H9 (cell line): ENCODE measurements around the gene VWA8. TPM values are rescaled to one million over a fixed set of nuclear protein-coding genes. Genes with fewer than 3 reads are reported as not detected.
"Not testable (repeated sequence)": the region's sequence is repeated elsewhere in the genome, so short reads cannot be mapped to it uniquely, and the experiment has no call there.

ENCODE experiments used
- DNase-seq: peaks from one replicate; pipeline ENCODE4 v3.0.0-alpha.2; 2017
- H2AFZ ChIP-seq: one replicate; pipeline ENCODE4 v1.6.1; 2013; ENCODE audit warnings: mild to moderate bottlenecking, low read length, control low read depth, moderate library complexity
- H2AK5ac ChIP-seq: 2 replicates; pipeline ENCODE4 v1.6.1; 2013; ENCODE audit warnings: low read length, control low read depth, mixed read lengths; ENCODE audit not compliant: insufficient read length
- H2BK120ac ChIP-seq: one replicate; pipeline ENCODE4 v1.6.1; 2013; ENCODE audit warnings: low read depth, mild to moderate bottlenecking, low read length, control low read depth, inconsistent platforms; ENCODE audit not compliant: poor library complexity, severe bottlenecking
- H2BK12ac ChIP-seq: 2 replicates; pipeline ENCODE4 v1.6.1; 2013; ENCODE audit warnings: low read length, control low read depth, mixed read lengths, low read depth; ENCODE audit not compliant: insufficient read length
- H2BK15ac ChIP-seq: 2 replicates; pipeline ENCODE4 v1.6.1; 2013; ENCODE audit warnings: low read depth, low read length, control low read depth
- H2BK20ac ChIP-seq: one replicate; pipeline ENCODE4 v1.6.1; 2013; ENCODE audit warnings: low read depth, mild to moderate bottlenecking, low read length, control low read depth, inconsistent platforms; ENCODE audit not compliant: poor library complexity, severe bottlenecking
- H2BK5ac ChIP-seq: 2 replicates; pipeline ENCODE4 v1.6.1; 2013; ENCODE audit warnings: low read length, control low read depth, mixed read lengths; ENCODE audit not compliant: insufficient read length
- H3K14ac ChIP-seq: 2 replicates; pipeline ENCODE4 v1.6.1; 2013; ENCODE audit warnings: low read length, control low read depth; ENCODE audit not compliant: insufficient read depth
- H3K18ac ChIP-seq: 2 replicates; pipeline ENCODE4 v1.6.1; 2013; ENCODE audit warnings: low read depth, mild to moderate bottlenecking, mixed read lengths, low read length, control low read depth; ENCODE audit not compliant: insufficient read length
- H3K23ac ChIP-seq: 2 replicates; pipeline ENCODE4 v1.6.1; 2013; ENCODE audit warnings: low read length, control low read depth, mixed read lengths, low read depth; ENCODE audit not compliant: insufficient read length
- H3K23me2 ChIP-seq: 2 replicates; pipeline ENCODE4 v1.6.1; 2013; ENCODE audit warnings: low read depth, mild to moderate bottlenecking, mixed read lengths, low read length, control low read depth; ENCODE audit not compliant: insufficient read length, poor library complexity, severe bottlenecking
- H3K27ac ChIP-seq: 2 replicates; pipeline ENCODE4 v1.5.1; 2013; ENCODE audit warnings: low read length, control low read depth, mixed read lengths, low read depth; ENCODE audit not compliant: insufficient read length
- H3K27me3 ChIP-seq: 2 replicates; pipeline ENCODE4 v1.6.1; 2013; ENCODE audit warnings: low read length, control low read depth, inconsistent platforms; ENCODE audit not compliant: insufficient read depth
- H3K4ac ChIP-seq: 2 replicates; pipeline ENCODE4 v1.6.1; 2013; ENCODE audit warnings: low read depth, mild to moderate bottlenecking, control low read depth, inconsistent platforms, low read length, moderate library complexity
- H3K4me1 ChIP-seq: 2 replicates; pipeline ENCODE4 v1.6.1; 2013; ENCODE audit warnings: low read length, control low read depth, inconsistent platforms; ENCODE audit not compliant: insufficient read depth
- H3K4me2 ChIP-seq: 2 replicates; pipeline ENCODE4 v1.6.1; 2013; ENCODE audit warnings: low read length, control low read depth, mixed read lengths; ENCODE audit not compliant: insufficient read length, insufficient read depth
- H3K56ac ChIP-seq: 2 replicates; pipeline ENCODE4 v1.6.1; 2013; ENCODE audit warnings: low read depth, mild to moderate bottlenecking, mixed read lengths, low read length, control low read depth; ENCODE audit not compliant: insufficient read length
- H3K79me1 ChIP-seq: 2 replicates; pipeline ENCODE4 v1.6.1; 2013; ENCODE audit warnings: low read depth, mild to moderate bottlenecking, moderate library complexity, low read length, control low read depth, inconsistent platforms; ENCODE audit not compliant: insufficient read depth, poor library complexity, severe bottlenecking
- H3K79me2 ChIP-seq: 2 replicates; pipeline ENCODE4 v1.6.1; 2013; ENCODE audit warnings: low read length, control low read depth, inconsistent platforms; ENCODE audit not compliant: insufficient read depth
- H3K9ac ChIP-seq: 2 replicates; pipeline ENCODE4 v1.6.1; 2013; ENCODE audit warnings: low read length, control low read depth, mixed read lengths; ENCODE audit not compliant: insufficient read length; ENCODE audit errors: extremely low read depth
- H3K9me3 ChIP-seq: one replicate; pipeline ENCODE4 v1.6.1; 2013; ENCODE audit warnings: low read depth, low read length, inconsistent platforms; ENCODE audit not compliant: control insufficient read depth
- H3T11ph ChIP-seq: one replicate; pipeline ENCODE4 v1.6.1; 2013; ENCODE audit warnings: mild to moderate bottlenecking, low read length, control low read depth, inconsistent platforms
- H4K20me1 ChIP-seq: one replicate; pipeline ENCODE4 v1.6.1; 2013; ENCODE audit not compliant: control insufficient read depth, insufficient read length, insufficient read depth
- H4K5ac ChIP-seq: 2 replicates; pipeline ENCODE4 v1.6.1; 2013; ENCODE audit warnings: low read depth, mild to moderate bottlenecking, mixed read lengths, low read length, control low read depth; ENCODE audit not compliant: insufficient read length
- H4K8ac ChIP-seq: replicated peaks from 2 replicates; pipeline ENCODE4 v1.6.1; 2013; ENCODE audit warnings: low read length, control low read depth, mixed read lengths, low read depth; ENCODE audit not compliant: insufficient read length
- H4K91ac ChIP-seq: 2 replicates; pipeline ENCODE4 v1.6.1; 2013; ENCODE audit warnings: low read depth, mild to moderate bottlenecking, moderate library complexity, mixed read lengths, low read length, control low read depth; ENCODE audit not compliant: insufficient read length
- H3K27ac Mint-ChIP-seq, 3 experiments: 2 replicates in 2 of 3; 3 replicates in 1 of 3; pipeline ENCODE4 v1.8.0; 2020 to 2021; ENCODE audit warnings: mixed read lengths in 3 of 3, mild to moderate bottlenecking in 1 of 3, moderate library complexity in 1 of 3
- H3K27me3 Mint-ChIP-seq: 2 replicates; pipeline ENCODE4 v1.8.0; 2021; ENCODE audit warnings: low read depth, mild to moderate bottlenecking, moderate library complexity, mixed read lengths
- H3K36me3 Mint-ChIP-seq, 3 experiments: 2 replicates in 2 of 3; 3 replicates in 1 of 3; pipeline ENCODE4 v1.8.0; 2020 to 2021; ENCODE audit warnings: low read depth in 3 of 3, mixed read lengths in 3 of 3; ENCODE audit not compliant: insufficient read depth in 1 of 3
- H3K4me1 Mint-ChIP-seq, 2 experiments: 2 replicates each; pipeline ENCODE4 v1.8.0; 2020; ENCODE audit warnings: mixed read lengths in 2 of 2
- H3K4me3 Mint-ChIP-seq, 2 experiments: 2 replicates in 1 of 2; 3 replicates in 1 of 2; pipeline ENCODE4 v1.8.0; 2020 to 2021; ENCODE audit warnings: mild to moderate bottlenecking in 2 of 2, mixed read lengths in 2 of 2, moderate library complexity in 1 of 2
- H3K9me3 Mint-ChIP-seq, 2 experiments: 2 replicates in 1 of 2; 3 replicates in 1 of 2; pipeline ENCODE4 v1.8.0; 2020; ENCODE audit warnings: mild to moderate bottlenecking in 2 of 2, mixed read lengths in 2 of 2, moderate library complexity in 1 of 2
- WGBS: extraction: QIAGEN DNeasy Blood & Tissue Kit; methylation state at CpG from one replicate; pipeline ENCODE4 v1.1.7; 2013; ENCODE audit warnings: missing lambda C conversion rate, low lambda C conversion rate, mixed read lengths; ENCODE audit not compliant: insufficient read length; ENCODE audit errors: extremely low coverage; 5-methylcytosine and 5-hydroxymethylcytosine counted together
- total RNA-seq: library from RNA; stranded (reverse); gene quantifications from 2 replicates; pipeline ENCODE4 v1.2.1, GENCODE V29; 2021
- TF ChIP-seq, protein P1 (sequence below): fragments of 200-600 bp; sonication (generic); conservative IDR thresholded peaks from 3 replicates; pipeline ENCODE4 v1.8.0; 2021; ENCODE audit warnings: antibody characterized with exemption, mild to moderate bottlenecking

VWA8 gene
- total RNA-seq, 1 experiment from 2014 or later = 17.4 TPM

DNA sequence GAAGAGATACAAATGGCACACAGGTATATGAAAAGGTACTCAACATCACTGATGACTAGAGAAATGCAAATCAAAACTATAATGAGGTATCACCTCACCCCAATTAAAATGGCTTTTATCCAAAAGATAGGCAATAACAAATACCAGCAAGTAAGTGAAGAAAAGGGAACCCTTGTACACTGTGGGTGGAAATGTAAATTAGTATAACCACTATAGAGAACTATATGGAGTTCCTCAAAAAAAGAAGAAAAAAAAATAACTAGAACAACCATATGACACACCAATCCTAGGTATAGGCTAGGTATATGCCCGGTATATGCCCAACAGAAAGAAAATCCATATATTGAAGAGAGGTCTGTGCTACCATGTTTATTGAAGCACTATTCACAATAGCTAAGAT is 150.9 kb downstream of the VWA8 start:
- no peak overlapping the region for H3K27ac Mint-ChIP-seq
- Histone ChIP-seq H4K8ac (no peak overlapping the region), H3K79me1 (no peaks in the 10 kb centered on the region), H3K9ac (no peak overlapping the region), H4K20me1 (no peaks in the 10 kb centered on the region), H3K27me3 (no peaks in the 10 kb centered on the region), H3K14ac (no peak overlapping the region), H3K9me3 (no peaks in the 10 kb centered on the region), H2BK5ac (no peak overlapping the region), H3K23ac (no peak overlapping the region), H2BK15ac (no peak overlapping the region), H3K79me2 (no peaks in the 10 kb centered on the region), H2AFZ (no peak overlapping the region), H3K4me2 (no peak overlapping the region), H3T11ph (no peak overlapping the region), H2BK120ac (no peak overlapping the region), H2AK5ac (no peak overlapping the region), H4K91ac (no peak overlapping the region), H2BK20ac (no peak overlapping the region), H3K56ac (no peak overlapping the region), H2BK12ac (no peak overlapping the region), H3K4ac (no peak overlapping the region), H3K27ac (no peak overlapping the region), H3K4me1 (no peaks in the 10 kb centered on the region), H4K5ac (no peak overlapping the region), H3K18ac (no peak overlapping the region), H3K23me2 (no peaks in the 10 kb centered on the region)
- TF ChIP-seq, protein P1, sequence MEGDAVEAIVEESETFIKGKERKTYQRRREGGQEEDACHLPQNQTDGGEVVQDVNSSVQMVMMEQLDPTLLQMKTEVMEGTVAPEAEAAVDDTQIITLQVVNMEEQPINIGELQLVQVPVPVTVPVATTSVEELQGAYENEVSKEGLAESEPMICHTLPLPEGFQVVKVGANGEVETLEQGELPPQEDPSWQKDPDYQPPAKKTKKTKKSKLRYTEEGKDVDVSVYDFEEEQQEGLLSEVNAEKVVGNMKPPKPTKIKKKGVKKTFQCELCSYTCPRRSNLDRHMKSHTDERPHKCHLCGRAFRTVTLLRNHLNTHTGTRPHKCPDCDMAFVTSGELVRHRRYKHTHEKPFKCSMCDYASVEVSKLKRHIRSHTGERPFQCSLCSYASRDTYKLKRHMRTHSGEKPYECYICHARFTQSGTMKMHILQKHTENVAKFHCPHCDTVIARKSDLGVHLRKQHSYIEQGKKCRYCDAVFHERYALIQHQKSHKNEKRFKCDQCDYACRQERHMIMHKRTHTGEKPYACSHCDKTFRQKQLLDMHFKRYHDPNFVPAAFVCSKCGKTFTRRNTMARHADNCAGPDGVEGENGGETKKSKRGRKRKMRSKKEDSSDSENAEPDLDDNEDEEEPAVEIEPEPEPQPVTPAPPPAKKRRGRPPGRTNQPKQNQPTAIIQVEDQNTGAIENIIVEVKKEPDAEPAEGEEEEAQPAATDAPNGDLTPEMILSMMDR = no peak
- no peaks in the 10 kb centered on the region for H3K27me3 Mint-ChIP-seq
- DNase-seq = no peak
- peaks cover 4 to 18% (median 9%) of the 10 kb centered on the region in 3 experiments; a peak in 6 of 7 replicates for H3K36me3 Mint-ChIP-seq
- no peak overlapping the region for H3K4me3 Mint-ChIP-seq
- no peaks in the 10 kb centered on the region for H3K9me3 Mint-ChIP-seq
- WGBS = no CpG with 5 or more reads among the region's 1 CpG
- H3K4me1 Mint-ChIP-seq = peaks cover 4% of the 10 kb centered on the region in 2 experiments; a peak in 1 of 4 replicates

DNA sequence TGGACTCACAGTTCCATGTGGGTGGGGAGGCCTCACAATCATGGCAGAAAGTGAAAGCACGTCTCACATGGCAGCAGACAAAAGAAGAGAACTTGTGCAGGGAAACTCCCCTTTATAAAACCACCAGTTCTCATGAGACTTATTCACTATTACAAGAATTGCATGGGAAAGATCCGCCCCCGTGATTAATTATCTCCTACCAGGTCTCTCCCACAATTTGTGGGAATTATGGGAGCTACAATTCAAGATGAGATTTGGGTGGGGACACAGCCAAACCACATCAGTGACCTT is 157.5 kb downstream of the VWA8 start:
- not testable (repeated sequence) for DNase-seq, H2BK15ac ChIP-seq, H2BK5ac ChIP-seq, H3K9me3 Mint-ChIP-seq, H3K9me3 ChIP-seq, H2BK120ac ChIP-seq, H3K14ac ChIP-seq, H3K4me2 ChIP-seq, H3K27me3 ChIP-seq, H3K79me2 ChIP-seq, H3K4me3 Mint-ChIP-seq, H3K27me3 Mint-ChIP-seq, H3K56ac ChIP-seq, H3K4me1 Mint-ChIP-seq, H4K20me1 ChIP-seq, H3K23me2 ChIP-seq, H3T11ph ChIP-seq, H3K9ac ChIP-seq, H2AFZ ChIP-seq, H3K18ac ChIP-seq, H3K23ac ChIP-seq, H3K27ac Mint-ChIP-seq, H4K91ac ChIP-seq, H2BK12ac ChIP-seq, H3K79me1 ChIP-seq, H2AK5ac ChIP-seq, H3K4ac ChIP-seq, H3K4me1 ChIP-seq, H4K8ac ChIP-seq, H3K27ac ChIP-seq, H2BK20ac ChIP-seq, H4K5ac ChIP-seq
- WGBS = no CpG with 5 or more reads among the region's 3 CpGs
- H3K36me3 Mint-ChIP-seq = peaks cover 20 to 36% (median 21%) of the 10 kb centered on the region in 3 experiments
